Endothelial cell of umbilical vein (primary cell): ENCODE measurements around the gene CACNA1B.

Experiments
- EZH2 ChIP-seq: IDR thresholded peaks from 2 replicates; pipeline ENCODE4 v1.6.1; 2012; ENCODE audit warnings: borderline replicate concordance, low read depth, mild to moderate bottlenecking, moderate library complexity, low read length, inconsistent platforms; ENCODE audit not compliant: severe bottlenecking
- GATA2 ChIP-seq: IDR thresholded peaks from 2 replicates; pipeline ENCODE4 v1.7.0; 2011; ENCODE audit warnings: low read depth, mild to moderate bottlenecking, moderate library complexity, mixed read lengths, low read length; ENCODE audit not compliant: insufficient read length, insufficient read depth
- MYC ChIP-seq: IDR thresholded peaks from one replicate; pipeline ENCODE4 v1.6.1; 2011; ENCODE audit warnings: mild to moderate bottlenecking, low read depth, low read length
- POLR2A ChIP-seq: IDR thresholded peaks from 2 replicates; pipeline ENCODE4 v1.6.1; 2012; ENCODE audit warnings: low read depth, mild to moderate bottlenecking, control low read depth, low read length
- POLR2AphosphoS5 ChIP-seq: IDR thresholded peaks from 2 replicates; pipeline ENCODE4 v1.6.1; 2012; ENCODE audit warnings: low read depth, mild to moderate bottlenecking, control low read depth, low read length, moderate library complexity; ENCODE audit not compliant: insufficient read depth
- TF ChIP-seq, protein P1 (sequence below), 2 donors: IDR thresholded peaks; 1 replicate in 1 of 2; 2 replicates in 1 of 2; pipeline ENCODE4 v1.5.1; 2011; ENCODE audit warnings: low read length in 2 of 2, mild to moderate bottlenecking in 2 of 2, moderate library complexity in 2 of 2, control low read depth in 1 of 2, inconsistent platforms in 1 of 2, low read depth in 1 of 2; ENCODE audit not compliant: insufficient read depth in 1 of 2; ENCODE audit errors: extremely low read depth in 1 of 2
- TF ChIP-seq, protein P2 (sequence below): IDR thresholded peaks from 2 replicates; pipeline ENCODE4 v1.6.1; 2011; ENCODE audit not compliant: insufficient read depth, insufficient read length

DNA sequence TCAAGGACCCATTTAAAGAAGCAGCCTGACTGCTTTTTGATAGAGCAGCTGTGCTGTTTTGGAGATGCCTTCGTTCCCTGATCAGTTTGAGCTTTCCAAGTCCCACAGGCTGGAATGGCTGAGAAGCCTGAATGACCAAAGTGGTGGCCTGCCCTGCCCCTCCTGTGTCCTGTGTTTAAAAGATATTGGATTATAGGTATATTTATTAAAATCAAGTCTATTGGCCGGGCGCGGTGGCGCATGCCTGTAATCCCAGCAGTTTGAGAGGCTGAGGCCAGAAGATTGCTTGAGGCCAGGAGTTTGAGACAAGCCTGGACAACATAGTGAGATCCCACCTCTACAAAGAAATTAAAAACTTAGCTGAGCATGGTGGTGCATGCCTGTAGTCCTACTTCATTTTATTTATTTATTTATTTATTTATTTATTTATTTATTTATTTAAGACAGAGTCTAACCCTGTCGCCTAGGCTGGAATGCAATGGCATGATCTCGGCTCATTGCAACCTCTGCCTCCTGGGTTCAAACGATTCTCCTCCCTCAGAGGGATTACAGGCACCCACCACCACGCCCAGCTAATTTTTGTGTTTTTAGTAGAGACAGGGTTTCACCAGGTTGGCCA is 87.7 kb downstream of the CACNA1B start:
- TF ChIP-seq, protein P1, sequence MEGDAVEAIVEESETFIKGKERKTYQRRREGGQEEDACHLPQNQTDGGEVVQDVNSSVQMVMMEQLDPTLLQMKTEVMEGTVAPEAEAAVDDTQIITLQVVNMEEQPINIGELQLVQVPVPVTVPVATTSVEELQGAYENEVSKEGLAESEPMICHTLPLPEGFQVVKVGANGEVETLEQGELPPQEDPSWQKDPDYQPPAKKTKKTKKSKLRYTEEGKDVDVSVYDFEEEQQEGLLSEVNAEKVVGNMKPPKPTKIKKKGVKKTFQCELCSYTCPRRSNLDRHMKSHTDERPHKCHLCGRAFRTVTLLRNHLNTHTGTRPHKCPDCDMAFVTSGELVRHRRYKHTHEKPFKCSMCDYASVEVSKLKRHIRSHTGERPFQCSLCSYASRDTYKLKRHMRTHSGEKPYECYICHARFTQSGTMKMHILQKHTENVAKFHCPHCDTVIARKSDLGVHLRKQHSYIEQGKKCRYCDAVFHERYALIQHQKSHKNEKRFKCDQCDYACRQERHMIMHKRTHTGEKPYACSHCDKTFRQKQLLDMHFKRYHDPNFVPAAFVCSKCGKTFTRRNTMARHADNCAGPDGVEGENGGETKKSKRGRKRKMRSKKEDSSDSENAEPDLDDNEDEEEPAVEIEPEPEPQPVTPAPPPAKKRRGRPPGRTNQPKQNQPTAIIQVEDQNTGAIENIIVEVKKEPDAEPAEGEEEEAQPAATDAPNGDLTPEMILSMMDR (IDR thresholded peaks at IDR 0.05; ENCODE audit: extremely low read depth in 1 of 2, insufficient read depth in 1 of 2, low read depth in 1 of 2, low read length in 2 of 2), result no peak
- TF ChIP-seq MYC (no peak), POLR2A (no peak), EZH2 (no peak), POLR2AphosphoS5 (no peak), GATA2 (no peak)
- TF ChIP-seq, protein P2, sequence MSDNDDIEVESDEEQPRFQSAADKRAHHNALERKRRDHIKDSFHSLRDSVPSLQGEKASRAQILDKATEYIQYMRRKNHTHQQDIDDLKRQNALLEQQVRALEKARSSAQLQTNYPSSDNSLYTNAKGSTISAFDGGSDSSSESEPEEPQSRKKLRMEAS, result no peak
